HepG2 (cell line): ENCODE results near the gene ACSM5. TPM values are rescaled to one million over a fixed set of nuclear protein-coding genes. Genes with fewer than 3 reads are reported as not detected.

Experiments
- ATAC-seq: fragments of 200-7000 bp; cut with Tn5 transposase; 3 replicates; pipeline ENCODE4 v1.9.1; 2020; ENCODE audit warnings: mild to moderate bottlenecking, moderate library complexity
- BruUV-seq: library from RNA; stranded (reverse); fragments of 400-500 nt; replicated peaks from 2 replicates; lab custom pipeline; 2021; lab: Mats Ljungman, UMichigan
- CTCF ChIA-PET: fragments of 300-600 bp; formaldehyde crosslinking; extraction: SDS; loops from one replicate; lab custom pipeline; 2021; ENCODE audit warnings: low total read pairs, inconsistent platforms, low intra/inter-chr PET ratio; lab: Yijun Ruan, JAX
- POLR2A ChIA-PET: fragments of 350-600 bp; sonication (Branson Sonifier 250); formaldehyde crosslinking; loops from one replicate; lab custom pipeline; 2020; ENCODE audit warnings: antibody characterized with exemption, inconsistent platforms; lab: Yijun Ruan, JAX
- DNase-seq: peaks from one replicate; pipeline ENCODE4 v3.0.0-alpha.2; 2015; ENCODE audit warnings: low spot score
- FAIRE-seq: peaks from 3 replicates; lab custom pipeline; 2011; peaks lifted over from hg19 to GRCh38; lab: Jason Lieb, UNC
- H2AFZ ChIP-seq: one replicate; pipeline ENCODE4 v1.6.1; 2011; ENCODE audit warnings: low read length, inconsistent platforms
- H3K27ac ChIP-seq: fragments of 300-600 bp; 3 replicates; pipeline ENCODE4 v1.8.0; 2011; ENCODE audit warnings: mixed run types, mild to moderate bottlenecking, mixed read lengths, low read length, inconsistent platforms; ENCODE audit not compliant: insufficient read depth; ENCODE audit errors: extremely low read length
- H3K27me3 ChIP-seq, 2 experiments: fragments of 200-600 bp in 1 of 2; 2 replicates in 1 of 2; 3 replicates in 1 of 2; pipeline versions ENCODE4 v1.6.0 to v1.8.0; 2011; ENCODE audit warnings: low read length in 2 of 2, mild to moderate bottlenecking in 2 of 2, moderate library complexity in 2 of 2, inconsistent platforms in 1 of 2; ENCODE audit not compliant: insufficient read depth in 2 of 2, control insufficient read depth in 1 of 2
- H3K36me3 ChIP-seq, 2 experiments: fragments of 200-600 bp in 1 of 2; replicated peaks in 1 of 2; 2 replicates in 1 of 2; 3 replicates in 1 of 2; pipeline versions ENCODE4 v1.5.1 to v1.8.0; 2011; ENCODE audit warnings: low read length in 2 of 2, inconsistent platforms in 1 of 2; ENCODE audit not compliant: insufficient read depth in 2 of 2, control insufficient read depth in 1 of 2
- H3K4me1 ChIP-seq: 2 replicates; pipeline ENCODE4 v1.5.1; 2012; ENCODE audit warnings: low read length, inconsistent platforms; ENCODE audit not compliant: insufficient read depth
- H3K4me2 ChIP-seq: 2 replicates; pipeline ENCODE4 v1.6.0; 2011; ENCODE audit warnings: low read depth, low read length, inconsistent platforms
- H3K4me3 ChIP-seq, 3 experiments: fragments of 200-600 bp in 1 of 3; sonication (generic), shearing (Covaris generic) in 1 of 3; replicated peaks in 1 of 3; 2 replicates each; pipeline ENCODE4 v1.5.1; 2011 to 2016; ENCODE audit warnings: low read length in 3 of 3, inconsistent platforms in 2 of 3, low read depth in 2 of 3, mild to moderate bottlenecking in 2 of 3, control low read depth in 1 of 3, mixed read lengths in 1 of 3; ENCODE audit not compliant: insufficient read depth in 1 of 3
- H3K79me2 ChIP-seq: one replicate; pipeline ENCODE4 v1.6.1; 2011; ENCODE audit warnings: low read length, inconsistent platforms; ENCODE audit not compliant: insufficient read depth
- H3K9ac ChIP-seq: 2 replicates; pipeline ENCODE4 v1.6.0; 2011; ENCODE audit warnings: mild to moderate bottlenecking, low read depth, low read length, inconsistent platforms; ENCODE audit not compliant: insufficient read depth
- H3K9me3 ChIP-seq: 2 replicates; pipeline ENCODE4 v1.5.1; 2012; ENCODE audit warnings: mild to moderate bottlenecking, low read length
- H4K20me1 ChIP-seq: 2 replicates; pipeline ENCODE4 v1.6.0; 2011; ENCODE audit warnings: inconsistent platforms, mild to moderate bottlenecking, low read length, moderate library complexity; ENCODE audit not compliant: insufficient read depth
- ARHGAP35 ChIP-seq: sonication (generic); formaldehyde crosslinking; IDR thresholded peaks from 2 replicates; pipeline ENCODE4 v1.9.0; 2022; ENCODE audit warnings: mild to moderate bottlenecking, inconsistent platforms, moderate library complexity, missing genetic modification reagents, borderline replicate concordance
- ARNT2 ChIP-seq: sonication (generic); formaldehyde crosslinking; IDR thresholded peaks from 2 replicates; pipeline ENCODE4 v1.8.0; 2022; ENCODE audit warnings: mild to moderate bottlenecking, low read depth, missing genetic modification reagents, moderate library complexity
- ELF3 ChIP-seq: IDR thresholded peaks from 2 replicates; pipeline ENCODE4 v1.6.1; 2016; ENCODE audit warnings: missing genetic modification reagents, missing compliant biosample characterization
- MIXL1 ChIP-seq: IDR thresholded peaks from 2 replicates; pipeline ENCODE4 v1.6.1; 2016
- MLLT10 ChIP-seq: sonication (generic); formaldehyde crosslinking; IDR thresholded peaks from 2 replicates; pipeline ENCODE4 v1.4.0; 2020; ENCODE audit warnings: missing genetic modification reagents
- NCOR1 ChIP-seq: fragments of 200-600 bp; sonication (generic); IDR thresholded peaks from 2 replicates; pipeline ENCODE4 v1.7.0; 2017; ENCODE audit warnings: antibody characterized with exemption, low read length, borderline replicate concordance
- NPAS2 ChIP-seq: sonication (generic); formaldehyde crosslinking; IDR thresholded peaks from 2 replicates; pipeline ENCODE4 v1.8.0; 2022; ENCODE audit warnings: mild to moderate bottlenecking, missing genetic modification reagents, borderline replicate concordance
- PRPF4 ChIP-seq: fragments of 200-400 bp; formaldehyde crosslinking; IDR thresholded peaks from 2 replicates; pipeline ENCODE4 v1.6.1; 2016; ENCODE audit warnings: low read length, low read depth; ENCODE audit not compliant: poor library complexity, severe bottlenecking
- RFX5 ChIP-seq: IDR thresholded peaks from 2 replicates; pipeline ENCODE4 v1.6.1; 2011; ENCODE audit warnings: low read depth, low read length, improper control_type of control experiment
- ZFP36L1 ChIP-seq: sonication (generic); formaldehyde crosslinking; IDR thresholded peaks from 2 replicates; pipeline ENCODE4 v1.8.0; 2022; ENCODE audit warnings: mild to moderate bottlenecking, missing genetic modification reagents, moderate library complexity
- ZKSCAN8 ChIP-seq: IDR thresholded peaks from 2 replicates; pipeline ENCODE4 v1.6.1; 2016; ENCODE audit warnings: borderline replicate concordance, missing genetic modification reagents, missing compliant biosample characterization
- ZNF235 ChIP-seq: sonication (generic); formaldehyde crosslinking; IDR thresholded peaks from 2 replicates; pipeline ENCODE4 v1.8.1; 2023; ENCODE audit warnings: mild to moderate bottlenecking, missing genetic modification reagents, borderline replicate concordance
- ZNF550 ChIP-seq: sonication (generic); formaldehyde crosslinking; IDR thresholded peaks from 2 replicates; pipeline ENCODE4 v1.4.0; 2020; ENCODE audit warnings: mild to moderate bottlenecking, missing genetic modification reagents, borderline replicate concordance
- ZNF672 ChIP-seq: sonication (generic); formaldehyde crosslinking; IDR thresholded peaks from 2 replicates; pipeline ENCODE4 v1.8.1; 2022; ENCODE audit warnings: missing genetic modification reagents
- ZNF713 ChIP-seq: sonication (generic); formaldehyde crosslinking; IDR thresholded peaks from 2 replicates; pipeline ENCODE4 v1.4.0; 2020; ENCODE audit warnings: mild to moderate bottlenecking, missing genetic modification reagents
- ZNF891 ChIP-seq: sonication (generic); formaldehyde crosslinking; IDR thresholded peaks from 2 replicates; pipeline ENCODE4 v1.5.0; 2020; ENCODE audit warnings: mild to moderate bottlenecking, missing genetic modification reagents
- WGBS: methylation state at CpG from one replicate; pipeline ENCODE4 v1.1.6; 2017; ENCODE audit warnings: low lambda C conversion rate; 5-methylcytosine and 5-hydroxymethylcytosine counted together
- in situ Hi-C: cut with HindIII; loops from 2 replicates; pipeline ENCODE4 v1.10.0; 2017; ENCODE audit warnings: low pct_unique_long_range_greater_than_20kb; ENCODE audit not compliant: extremely low pct_ligation_motif_present
- intact Hi-C: fragments of 100-400 bp; cut with micrococcal nuclease; formaldehyde crosslinking; loops from one replicate; pipeline ENCODE4 v1.10.0; 2022; ENCODE audit not compliant: unreplicated experiment
- polyA plus RNA-seq, 8 experiments: library from polyadenylated mRNA; depleted of rRNA in 3 of 8; stranded (reverse) in 7 of 8; unstranded in 1 of 8; fragments of >200 nt; fragmentation: Illumina TruSeq in 4 of 8; extraction: Trizol in 4 of 8; gene quantifications; 2 replicates each; pipeline versions ENCODE4 v1.2.1 to v1.2.3, GENCODE V29; 2011 to 2016; ENCODE audit warnings: low read depth in 4 of 8, missing spikeins in 1 of 8, mixed read lengths in 1 of 8; ENCODE audit not compliant: insufficient read depth in 1 of 8
- total RNA-seq, 5 experiments: library from RNA; depleted of rRNA; stranded (reverse); fragments of >200 nt; fragmentation: Illumina TruSeq; extraction: Trizol; gene quantifications; 2 replicates each; pipeline ENCODE4 v1.2.3, GENCODE V29; 2016; ENCODE audit warnings: low read depth in 1 of 5
- TF ChIP-seq, protein P1 (sequence below): sonication (generic); formaldehyde crosslinking; conservative IDR thresholded peaks from 2 replicates; pipeline ENCODE4 v1.4.0; 2020; ENCODE audit warnings: missing genetic modification reagents

The ACSM5 gene
- total and polyA plus RNA-seq, 2 of the 13 experiments (the other 11 are each of a cell fraction or from before 2014, with no cell fraction given): 9.1 to 15.0 TPM

GRCh38 chr16:20395946-20396345 is 13.4 kb upstream of the ACSM5 start:
- intact Hi-C loops (no loop called here), in situ Hi-C loops (loop anchor here (25.0 kb wide), 1 partner anchor 809 kb away; no protein-coding TSS in a partner anchor)
- FAIRE-seq (no peak), ATAC-seq (no peak), DNase-seq (no peak)
- Histone ChIP-seq H3K4me3 (no peak overlapping the region), H2AFZ (no peak overlapping the region), H3K9me3 (no peaks in the 10 kb centered on the region), H3K4me2 (no peak overlapping the region), H3K79me2 (no peaks in the 10 kb centered on the region), H3K27ac (no peak overlapping the region), H4K20me1 (no peaks in the 10 kb centered on the region), H3K36me3 (no peaks in the 10 kb centered on the region), H3K4me1 (peaks cover 58% of the 10 kb centered on the region)
- BruUV-seq: no TSS peak
- CTCF ChIA-PET: no interaction called here
- 55% methylated on average over 2 of the region's 2 CpGs for WGBS
- TF ChIP-seq ELF3 (CRISPR knock-in tag) (no peak), NPAS2 (CRISPR knock-in tag) (no peak), ZNF713 (CRISPR knock-in tag) (no peak), MIXL1 (no peak), ZNF235 (CRISPR knock-in tag) (no peak)
- TF ChIP-seq, protein P1, sequence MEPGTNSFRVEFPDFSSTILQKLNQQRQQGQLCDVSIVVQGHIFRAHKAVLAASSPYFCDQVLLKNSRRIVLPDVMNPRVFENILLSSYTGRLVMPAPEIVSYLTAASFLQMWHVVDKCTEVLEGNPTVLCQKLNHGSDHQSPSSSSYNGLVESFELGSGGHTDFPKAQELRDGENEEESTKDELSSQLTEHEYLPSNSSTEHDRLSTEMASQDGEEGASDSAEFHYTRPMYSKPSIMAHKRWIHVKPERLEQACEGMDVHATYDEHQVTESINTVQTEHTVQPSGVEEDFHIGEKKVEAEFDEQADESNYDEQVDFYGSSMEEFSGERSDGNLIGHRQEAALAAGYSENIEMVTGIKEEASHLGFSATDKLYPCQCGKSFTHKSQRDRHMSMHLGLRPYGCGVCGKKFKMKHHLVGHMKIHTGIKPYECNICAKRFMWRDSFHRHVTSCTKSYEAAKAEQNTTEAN: no peak
- TF ChIP-seq, all 625 proteins: peak for 0
- POLR2A ChIA-PET: no interaction called here
- H3K27me3 ChIP-seq: no peaks in the 10 kb centered on the region
- H3K9ac ChIP-seq: no peak overlapping the region

DNA sequence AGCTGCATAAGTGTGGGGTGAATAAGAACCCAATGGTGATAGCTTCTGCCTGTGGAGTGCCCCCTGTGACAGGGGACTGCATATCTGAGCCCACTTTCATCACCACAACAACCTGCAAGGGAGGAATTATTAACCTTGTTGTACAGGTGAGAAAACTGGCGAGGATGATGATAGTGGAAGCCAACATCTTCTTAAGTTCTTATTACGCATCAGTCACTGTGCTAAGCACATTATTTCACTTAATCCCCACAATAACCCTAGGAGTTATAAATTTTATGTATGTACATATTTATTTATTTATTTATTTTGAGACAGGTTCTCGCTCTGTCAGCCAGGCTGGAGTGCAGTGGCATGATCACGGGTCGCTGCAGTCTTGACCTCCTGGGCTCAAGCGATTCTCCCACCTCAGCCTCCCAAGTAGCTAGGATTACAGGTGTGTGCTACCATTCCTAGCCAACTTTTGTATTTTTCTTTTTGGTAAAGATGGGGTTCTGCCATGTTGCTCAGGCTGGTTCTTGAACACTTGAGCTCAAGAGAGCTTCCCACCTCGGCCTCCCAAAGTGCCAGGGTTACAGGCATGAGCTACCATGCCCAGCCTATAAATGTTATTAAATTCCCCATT is 12.4 kb upstream of the ACSM5 start:
- Histone ChIP-seq H3K36me3 (no peaks in the 10 kb centered on the region), H3K4me1 (peaks cover 68% of the 10 kb centered on the region), H4K20me1 (no peaks in the 10 kb centered on the region), H3K79me2 (no peaks in the 10 kb centered on the region), H3K4me2 (peak overlapping the region; percentile 56; the same call in 1 of the 2 replicates), H3K4me3 (no peak overlapping the region), H3K27me3 (no peaks in the 10 kb centered on the region), H3K27ac (no peak overlapping the region), H3K9ac (no peak overlapping the region), H3K9me3 (no peaks in the 10 kb centered on the region), H2AFZ (no peak overlapping the region)
- 94% methylated on average over 7 of the region's 7 CpGs for WGBS
- in situ Hi-C loops: loop anchor here (25.0 kb wide), 1 partner anchor 810 kb away; no protein-coding TSS in a partner anchor
- FAIRE-seq: no peak
- BruUV-seq: no TSS peak
- intact Hi-C loops: no loop called here
- ChIA-PET CTCF (no interaction called here), POLR2A (interaction anchor here (1.0 kb wide), 1 partner anchor 13 kb away, joined by 3 read pairs; the partner anchor contains the start of gene ACSM5)
- DNase-seq: no peak
- ATAC-seq: no peak
- TF ChIP-seq RFX5: no peak
- TF ChIP-seq ZNF550 (CRISPR knock-in tag): no peak
- no peak for TF ChIP-seq MLLT10 (CRISPR knock-in tag)
- TF ChIP-seq PRPF4: no peak
- TF ChIP-seq, protein P1: no peak
- no peak for TF ChIP-seq ZFP36L1 (CRISPR knock-in tag)
- no peak for TF ChIP-seq ARNT2 (CRISPR knock-in tag)
- TF ChIP-seq NCOR1: no peak
- no peak for TF ChIP-seq ZNF672 (CRISPR knock-in tag)
- TF ChIP-seq ZNF891 (CRISPR knock-in tag): 0 out of 2 replicates have a peak, but pooled peaks have one; percentile 23
- TF ChIP-seq ZKSCAN8: no peak
- TF ChIP-seq ARHGAP35 (CRISPR knock-in tag): 0 out of 2 replicates have a peak, but pooled peaks have one; percentile 38
